Muscle layer of duodenum (tissue), 2 donors: ENCODE data around the gene EYA2.

ENCODE experiments used
- H3K27ac ChIP-seq: one replicate; pipeline ENCODE4 v1.7.0; 2013; ENCODE audit warnings: mild to moderate bottlenecking, low read length
- H3K27me3 ChIP-seq: one replicate; pipeline ENCODE4 v1.7.0; 2013; ENCODE audit warnings: low read depth, mild to moderate bottlenecking, control low read depth, low read length
- H3K36me3 ChIP-seq, 2 donors: one replicate each; pipeline ENCODE4 v1.7.0; 2013; ENCODE audit warnings: low read length in 2 of 2, control low read depth in 1 of 2, mild to moderate bottlenecking in 1 of 2; ENCODE audit not compliant: insufficient read depth in 2 of 2, control insufficient read depth in 1 of 2
- H3K4me1 ChIP-seq, 2 donors: one replicate each; pipeline ENCODE4 v1.7.0; 2013; ENCODE audit warnings: low read length in 2 of 2, mild to moderate bottlenecking in 2 of 2, control low read depth in 1 of 2, moderate library complexity in 1 of 2; ENCODE audit not compliant: insufficient read depth in 2 of 2, control insufficient read depth in 1 of 2
- H3K4me3 ChIP-seq, 2 donors: one replicate each; pipeline ENCODE4 v1.7.0; 2013; ENCODE audit warnings: low read length in 2 of 2, low read depth in 1 of 2, mild to moderate bottlenecking in 1 of 2
- H3K9me3 ChIP-seq, 2 donors: one replicate each; pipeline ENCODE4 v1.7.0; 2013; ENCODE audit warnings: low read length in 2 of 2, control low read depth in 1 of 2, mild to moderate bottlenecking in 1 of 2; ENCODE audit not compliant: control insufficient read depth in 1 of 2
- donor health status: healthy.

Gene EYA2

GRCh38 chr20:47043086-47043485 lies 148.4 kb downstream of the EYA2 start:
- no peaks in the 10 kb centered on the region for H3K36me3 ChIP-seq
- H3K4me1 ChIP-seq = no peaks in the 10 kb centered on the region
- H3K9me3 ChIP-seq = peaks cover 0 to 6% of the 10 kb centered on the region in 2 donors
- H3K4me3 ChIP-seq = no peak overlapping the region
- H3K27me3 ChIP-seq = no peaks in the 10 kb centered on the region
- no peak overlapping the region for H3K27ac ChIP-seq

- Histone ChIP-seq H3K27ac (no peak overlapping the region), H3K4me3 (no peak overlapping the region), H3K9me3 (peaks cover 0 to 6% of the 10 kb centered on the region in 2 donors), H3K4me1 (no peaks in the 10 kb centered on the region), H3K27me3 (no peaks in the 10 kb centered on the region), H3K36me3 (no peaks in the 10 kb centered on the region)
Measured at GRCh38 chr20:47044938-47045337, 150.3 kb downstream of the EYA2 start.

- H3K9me3 ChIP-seq = peaks cover 0 to 6% of the 10 kb centered on the region in 2 donors
- no peaks in the 10 kb centered on the region for H3K27me3 ChIP-seq
- no peaks in the 10 kb centered on the region for H3K36me3 ChIP-seq
- no peak overlapping the region for H3K4me3 ChIP-seq
- H3K27ac ChIP-seq = no peak overlapping the region
- no peaks in the 10 kb centered on the region for H3K4me1 ChIP-seq
Measured at GRCh38 chr20:47048054-47048453, 153.4 kb downstream of the EYA2 start.

- Histone ChIP-seq H3K9me3 (peaks cover 0 to 4% of the 10 kb centered on the region in 2 donors), H3K27me3 (no peaks in the 10 kb centered on the region)
Measured at GRCh38 chr20:47049771-47050170, 155.1 kb downstream of the EYA2 start.

GRCh38 chr20:47050996-47051395 lies 156.4 kb downstream of the EYA2 start:
- Histone ChIP-seq H3K9me3 (no peaks in the 10 kb centered on the region), H3K4me3 (no peak overlapping the region), H3K27ac (no peak overlapping the region), H3K36me3 (no peaks in the 10 kb centered on the region), H3K4me1 (no peaks in the 10 kb centered on the region), H3K27me3 (no peaks in the 10 kb centered on the region)

More at GRCh38 chr20:47049771-47050170, 155.1 kb downstream of the EYA2 start:
- Histone ChIP-seq H3K27ac (no peak overlapping the region), H3K4me3 (no peak overlapping the region), H3K36me3 (no peaks in the 10 kb centered on the region), H3K4me1 (no peaks in the 10 kb centered on the region)

- H3K4me3 ChIP-seq = no peak overlapping the region
- no peaks in the 10 kb centered on the region for H3K36me3 ChIP-seq
- H3K27ac ChIP-seq = no peak overlapping the region
- no peaks in the 10 kb centered on the region for H3K4me1 ChIP-seq
- H3K9me3 ChIP-seq = no peaks in the 10 kb centered on the region
- no peaks in the 10 kb centered on the region for H3K27me3 ChIP-seq
Measured at GRCh38 chr20:47051936-47052526, 157.4 kb downstream of the EYA2 start.

- Histone ChIP-seq H3K27me3 (no peaks in the 10 kb centered on the region), H3K4me3 (no peak overlapping the region), H3K36me3 (no peaks in the 10 kb centered on the region), H3K4me1 (no peaks in the 10 kb centered on the region), H3K27ac (no peak overlapping the region), H3K9me3 (no peaks in the 10 kb centered on the region)
Measured at GRCh38 chr20:47054506-47054905, 159.9 kb downstream of the EYA2 start.

GRCh38 chr20:47054945-47055344 lies 160.3 kb downstream of the EYA2 start:
- no peaks in the 10 kb centered on the region for H3K27me3 ChIP-seq

GRCh38 chr20:47055699-47056369 lies 161.2 kb downstream of the EYA2 start:
- H3K4me1 ChIP-seq = no peaks in the 10 kb centered on the region
- no peak overlapping the region for H3K4me3 ChIP-seq
- no peak overlapping the region for H3K27ac ChIP-seq
- H3K27me3 ChIP-seq = no peaks in the 10 kb centered on the region
- no peaks in the 10 kb centered on the region for H3K36me3 ChIP-seq
- H3K9me3 ChIP-seq = no peaks in the 10 kb centered on the region

More at GRCh38 chr20:47054945-47055344, 160.3 kb downstream of the EYA2 start:
- Histone ChIP-seq H3K4me1 (no peaks in the 10 kb centered on the region), H3K9me3 (no peaks in the 10 kb centered on the region), H3K27ac (no peak overlapping the region), H3K36me3 (no peaks in the 10 kb centered on the region), H3K4me3 (no peak overlapping the region)

- no peak overlapping the region for H3K27ac ChIP-seq
- H3K9me3 ChIP-seq = no peaks in the 10 kb centered on the region
- H3K4me1 ChIP-seq = no peaks in the 10 kb centered on the region
- no peaks in the 10 kb centered on the region for H3K36me3 ChIP-seq
- H3K27me3 ChIP-seq = no peaks in the 10 kb centered on the region
- H3K4me3 ChIP-seq = no peak overlapping the region
Measured at GRCh38 chr20:47057661-47058060, 163.0 kb downstream of the EYA2 start.

GRCh38 chr20:47058236-47058635 lies 163.6 kb downstream of the EYA2 start:
- Histone ChIP-seq H3K4me1 (no peaks in the 10 kb centered on the region), H3K27me3 (no peaks in the 10 kb centered on the region), H3K4me3 (no peak overlapping the region), H3K9me3 (no peaks in the 10 kb centered on the region), H3K27ac (no peak overlapping the region), H3K36me3 (no peaks in the 10 kb centered on the region)

- no peak overlapping the region for H3K27ac ChIP-seq
- H3K4me3 ChIP-seq = no peak overlapping the region
- no peaks in the 10 kb centered on the region for H3K4me1 ChIP-seq
Measured at GRCh38 chr20:47059536-47059935, 164.9 kb downstream of the EYA2 start.

More at GRCh38 chr20:47059536-47059935, 164.9 kb downstream of the EYA2 start:
- Histone ChIP-seq H3K27me3 (no peaks in the 10 kb centered on the region), H3K9me3 (no peaks in the 10 kb centered on the region), H3K36me3 (no peaks in the 10 kb centered on the region)
